Hepatocyte (in vitro differentiated cells): ENCODE results near the gene PIP4K2C.

Source experiments
- EZH2phosphoT487 ChIP-seq: fragments of 200-600 bp; sonication (generic); IDR thresholded peaks from one replicate; pipeline ENCODE4 v1.6.1; 2018; ENCODE audit warnings: antibody characterized with exemption, mild to moderate bottlenecking, low read depth, moderate library complexity; ENCODE audit not compliant: unreplicated experiment, severe bottlenecking
- TF ChIP-seq, protein P1 (sequence below): fragments of 200-600 bp; sonication (generic); IDR thresholded peaks from 2 replicates; pipeline ENCODE4 v1.5.1; 2016; ENCODE audit warnings: antibody characterized with exemption, mild to moderate bottlenecking; ENCODE audit not compliant: poor library complexity

DNA sequence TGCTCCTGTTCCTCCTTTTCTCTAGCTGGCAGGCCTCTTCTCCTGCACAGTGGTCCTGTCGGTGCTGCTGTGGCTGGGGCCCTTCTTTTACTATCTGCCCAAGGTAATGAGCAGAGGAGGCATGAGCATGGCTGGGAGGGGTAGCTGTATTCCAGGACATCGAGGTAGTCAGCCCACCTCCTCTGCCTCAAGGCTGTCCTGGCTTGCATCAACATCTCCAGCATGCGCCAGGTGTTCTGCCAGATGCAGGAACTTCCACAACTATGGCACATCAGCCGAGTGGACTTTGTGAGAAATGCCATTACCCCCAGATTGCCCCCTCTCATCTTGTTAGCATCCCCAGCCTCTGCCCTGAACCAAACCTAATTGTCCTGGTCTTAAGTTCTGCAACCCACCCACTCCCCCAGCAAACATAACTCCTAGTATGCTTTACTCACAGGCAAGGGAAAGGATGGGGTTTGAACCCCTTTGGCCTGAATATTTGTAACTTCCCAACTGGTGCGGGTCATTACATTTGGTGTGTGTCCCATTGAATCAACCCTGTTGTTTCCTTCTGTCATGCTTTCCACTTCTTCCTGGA is 32.9 kb downstream of the PIP4K2C start:
- no peak for TF ChIP-seq EZH2phosphoT487
- TF ChIP-seq, protein P1, sequence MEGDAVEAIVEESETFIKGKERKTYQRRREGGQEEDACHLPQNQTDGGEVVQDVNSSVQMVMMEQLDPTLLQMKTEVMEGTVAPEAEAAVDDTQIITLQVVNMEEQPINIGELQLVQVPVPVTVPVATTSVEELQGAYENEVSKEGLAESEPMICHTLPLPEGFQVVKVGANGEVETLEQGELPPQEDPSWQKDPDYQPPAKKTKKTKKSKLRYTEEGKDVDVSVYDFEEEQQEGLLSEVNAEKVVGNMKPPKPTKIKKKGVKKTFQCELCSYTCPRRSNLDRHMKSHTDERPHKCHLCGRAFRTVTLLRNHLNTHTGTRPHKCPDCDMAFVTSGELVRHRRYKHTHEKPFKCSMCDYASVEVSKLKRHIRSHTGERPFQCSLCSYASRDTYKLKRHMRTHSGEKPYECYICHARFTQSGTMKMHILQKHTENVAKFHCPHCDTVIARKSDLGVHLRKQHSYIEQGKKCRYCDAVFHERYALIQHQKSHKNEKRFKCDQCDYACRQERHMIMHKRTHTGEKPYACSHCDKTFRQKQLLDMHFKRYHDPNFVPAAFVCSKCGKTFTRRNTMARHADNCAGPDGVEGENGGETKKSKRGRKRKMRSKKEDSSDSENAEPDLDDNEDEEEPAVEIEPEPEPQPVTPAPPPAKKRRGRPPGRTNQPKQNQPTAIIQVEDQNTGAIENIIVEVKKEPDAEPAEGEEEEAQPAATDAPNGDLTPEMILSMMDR: no peak
